ENCODE measurements around the gene COMT.

Gene COMT

DNA sequence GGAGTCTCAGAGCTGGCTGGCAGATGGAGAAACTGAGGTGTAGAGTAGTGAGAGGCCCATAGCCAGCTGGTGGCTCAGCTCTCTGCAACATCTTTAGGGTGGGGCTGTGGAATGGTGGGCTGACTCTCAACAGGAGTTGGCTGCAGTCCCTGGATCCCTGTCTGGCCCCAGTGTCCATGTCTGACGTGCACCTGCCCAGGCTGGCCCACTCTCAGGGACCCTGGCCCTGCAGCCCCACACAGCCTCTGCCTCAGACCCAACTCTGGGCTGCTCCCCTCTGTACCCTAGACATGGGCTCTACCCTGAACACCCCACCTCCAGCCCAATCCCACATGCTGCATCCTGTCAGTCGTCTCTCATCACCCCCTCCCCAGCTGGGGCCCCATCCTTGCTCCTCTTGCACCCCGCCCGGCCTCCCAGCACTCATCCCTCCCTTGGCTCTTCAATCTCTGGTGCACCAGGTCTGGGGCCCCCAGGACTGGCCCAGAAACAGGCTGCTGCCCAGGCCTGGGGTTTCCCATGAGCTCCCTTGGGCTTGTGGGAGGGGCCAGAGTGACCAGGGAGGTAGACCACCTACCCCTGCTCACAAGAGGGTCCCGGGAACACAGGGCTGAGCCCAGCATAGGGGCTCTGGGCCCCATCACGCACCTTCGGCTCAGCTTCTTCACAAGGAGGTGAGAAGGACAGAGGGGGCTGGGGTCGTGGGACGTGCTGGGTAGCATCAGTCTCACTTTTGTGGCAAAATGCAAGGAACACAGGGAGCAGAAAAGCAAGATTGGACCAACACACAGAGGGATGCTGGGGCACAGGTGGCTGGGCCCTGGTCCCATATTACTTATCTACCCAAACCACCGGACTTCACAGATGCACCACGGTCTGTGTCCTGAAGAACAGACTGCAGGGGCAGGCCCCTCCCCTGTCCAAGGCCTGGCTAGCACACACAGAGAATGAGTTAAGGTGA is 43.6 kb downstream of the COMT start:
- DNase-seq, result no peak

DNA sequence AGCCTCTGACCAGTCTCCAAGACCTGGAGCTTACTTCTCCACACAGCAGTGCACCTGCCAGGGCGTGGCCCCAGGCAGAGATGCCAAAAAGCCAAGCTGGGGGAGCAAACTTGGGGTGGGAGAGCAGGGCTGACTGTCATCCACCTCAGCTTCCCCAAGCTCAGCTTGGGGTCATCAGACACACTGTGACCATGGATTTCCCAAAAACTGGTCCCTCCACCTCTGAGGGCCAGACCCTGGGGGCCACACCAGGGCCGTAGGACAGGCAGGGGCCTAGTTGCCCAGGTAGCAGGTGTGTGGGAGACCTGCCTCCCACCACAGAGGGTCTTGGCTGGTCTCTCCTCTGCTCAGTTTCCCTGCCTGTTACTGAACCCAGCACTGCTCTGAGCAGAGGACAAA is 44.4 kb downstream of the COMT start:
- DNase-seq, result no peak

DNA sequence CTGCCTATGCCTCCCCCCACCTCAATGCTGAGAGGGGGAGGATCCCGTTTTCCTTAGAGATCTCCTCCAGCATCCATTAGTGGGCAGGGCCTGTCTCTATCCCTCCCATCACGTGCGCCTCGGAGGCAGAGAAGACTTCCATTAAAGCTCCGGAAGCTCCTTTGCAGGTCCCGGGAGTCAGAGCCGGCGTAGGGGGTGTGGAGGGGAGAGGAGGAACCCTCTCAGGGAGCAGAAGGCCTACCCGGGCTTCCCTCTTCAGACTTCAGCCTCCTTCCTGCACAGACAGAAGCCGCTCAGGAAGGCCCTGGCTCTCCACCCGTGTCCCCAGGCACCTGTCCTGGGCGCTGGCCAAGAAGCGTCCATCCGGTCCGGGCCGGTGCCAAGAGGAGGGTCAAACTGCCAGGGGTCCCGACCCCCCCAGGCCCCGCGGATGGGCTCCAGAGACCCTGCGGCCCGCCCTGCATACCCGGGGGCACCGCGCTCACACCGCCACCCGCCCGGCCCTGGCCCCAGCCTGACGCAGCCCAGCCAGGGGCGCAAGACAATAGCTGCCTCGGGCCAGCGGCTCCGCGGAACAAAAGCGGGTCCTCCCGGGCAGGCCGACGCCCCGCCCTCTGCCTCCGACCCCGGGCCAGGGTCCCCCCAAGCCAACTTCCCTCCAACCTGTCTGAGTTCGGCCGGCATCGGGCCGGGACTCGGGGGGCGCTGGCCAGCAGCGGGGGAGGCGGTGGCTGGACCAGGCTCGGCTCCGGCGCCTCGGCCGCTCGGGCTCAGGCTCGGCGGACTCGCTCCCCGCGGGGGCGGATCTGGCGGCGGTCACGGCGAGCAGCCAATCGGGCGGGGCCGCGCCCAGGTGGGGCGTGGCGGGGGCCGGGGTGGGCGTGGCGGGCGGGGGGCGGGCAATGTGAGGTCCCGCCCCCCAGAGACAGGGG is 45.1 kb downstream of the COMT start:
- peak; percentile 21 to 25 for DNase-seq

DNA sequence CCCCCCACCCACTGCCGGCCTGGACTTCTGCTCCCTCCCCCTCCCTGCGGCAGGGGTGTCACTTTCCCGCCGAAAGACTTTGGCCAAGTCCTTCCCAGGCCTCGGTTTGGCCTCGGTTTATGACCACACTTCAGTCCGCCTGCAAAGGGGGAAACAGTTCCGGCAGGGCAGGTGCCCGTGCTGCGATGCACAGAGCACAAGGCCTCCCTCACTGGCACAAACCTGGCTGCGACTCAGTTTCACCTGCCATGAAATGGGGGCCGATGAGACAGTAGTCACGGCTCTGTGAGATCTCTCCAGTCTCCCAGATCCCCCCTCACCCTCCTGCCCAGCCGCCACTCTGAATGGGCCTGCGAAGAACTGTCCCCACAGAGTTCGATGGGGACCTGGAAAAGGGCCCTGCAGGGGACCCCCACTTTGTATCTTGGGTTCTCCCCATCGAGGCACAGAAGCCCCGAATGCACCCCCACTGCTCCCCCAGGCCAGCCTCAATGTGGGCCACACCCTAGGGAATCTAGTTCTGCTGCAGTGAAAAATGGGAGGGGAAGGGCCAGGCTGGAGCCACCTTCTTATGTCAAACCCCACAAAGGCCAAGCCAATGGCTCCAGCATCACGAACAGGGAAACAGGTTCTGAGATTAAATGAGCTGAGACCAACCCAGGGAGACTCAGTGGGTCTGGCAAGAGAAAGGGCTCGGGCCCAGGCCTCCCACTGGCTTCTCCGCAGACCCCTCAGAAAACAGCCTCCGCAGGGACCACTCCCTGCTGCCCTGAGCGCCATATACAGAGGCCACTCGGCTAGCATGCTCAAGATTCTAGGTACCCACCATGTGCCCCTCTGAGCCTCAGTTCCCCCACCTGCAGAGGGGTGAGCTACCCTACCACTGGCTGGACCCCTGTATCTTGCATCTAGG is 46.1 kb downstream of the COMT start:
- no peak for DNase-seq

DNA sequence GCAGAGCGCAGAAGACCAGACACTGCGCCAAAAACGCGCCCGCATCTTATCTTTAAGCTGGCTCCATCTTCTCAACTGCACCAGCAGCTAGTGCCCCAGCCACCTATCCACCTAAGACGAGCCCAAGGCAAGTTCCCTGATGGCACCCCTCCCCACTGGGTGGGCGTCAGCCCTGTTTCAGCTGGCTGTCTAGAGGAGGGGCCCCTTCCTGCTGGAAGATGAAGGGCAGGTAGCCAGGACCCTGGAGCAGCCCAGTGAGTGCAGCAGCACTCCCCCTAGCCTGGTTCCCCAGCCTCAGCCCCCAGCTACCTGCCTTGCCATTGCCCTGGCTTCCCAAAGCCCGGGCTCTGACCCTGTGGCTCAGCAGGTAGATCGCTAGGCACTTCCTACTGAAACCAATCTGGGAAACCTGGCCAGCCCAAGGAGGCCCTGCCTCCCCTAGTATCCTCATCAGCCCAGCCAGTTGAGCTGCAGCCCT is 46.8 kb downstream of the COMT start:
- no peak for DNase-seq

DNA sequence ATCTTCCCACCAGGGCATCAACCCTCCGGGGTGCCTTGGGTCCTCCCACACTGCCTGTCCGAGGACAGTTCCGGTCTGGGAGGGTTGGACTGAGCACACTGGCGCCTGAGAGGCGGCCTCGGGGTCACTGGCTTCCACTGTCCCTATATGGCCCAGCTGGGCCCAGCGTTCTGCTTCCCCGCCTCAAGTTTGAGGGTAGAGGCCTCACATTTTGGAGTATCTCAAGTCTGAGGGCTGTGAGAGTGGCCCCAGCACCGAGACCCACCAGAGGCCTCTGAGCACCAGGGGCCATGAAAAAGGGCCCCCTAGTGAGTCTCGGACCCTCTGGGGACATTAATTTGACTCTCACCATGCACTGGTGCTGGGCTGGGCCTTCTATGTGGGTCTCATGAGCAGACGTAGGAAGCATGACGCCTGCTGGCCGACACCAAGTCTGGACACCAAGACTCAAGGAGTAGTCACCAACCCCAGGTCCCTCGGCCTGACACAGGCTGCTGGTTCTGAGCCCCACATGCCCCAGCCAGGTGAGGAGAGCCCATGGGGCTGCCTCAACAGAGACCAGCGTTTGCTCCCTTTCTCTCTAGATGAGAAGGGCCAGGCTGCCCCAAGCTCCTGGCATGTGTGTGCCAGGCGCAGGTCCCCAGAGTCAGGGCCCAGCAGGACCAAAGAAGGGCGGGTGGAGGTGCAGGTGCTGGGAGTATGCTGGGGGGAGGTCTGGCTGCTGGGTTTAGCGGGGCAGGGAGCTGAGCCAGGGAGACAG is 47.6 kb downstream of the COMT start:
- DNase-seq, result no peak

DNA sequence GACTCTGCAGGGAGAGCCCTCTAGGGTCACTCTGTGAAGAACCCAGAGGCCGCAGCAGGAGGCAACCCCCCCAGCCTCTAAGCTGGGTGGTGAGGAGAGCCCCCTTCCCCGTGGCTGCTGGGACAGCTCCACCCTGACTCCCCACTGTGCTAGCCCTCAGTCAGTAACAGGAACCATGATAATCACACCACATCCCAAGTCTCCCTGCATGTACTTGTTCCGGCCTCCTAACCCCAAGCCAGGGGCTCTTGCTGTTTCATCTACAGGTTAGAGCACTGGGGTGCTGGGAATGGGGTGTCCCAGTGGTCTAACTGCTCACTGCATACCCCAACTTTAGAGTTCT is 48.1 kb downstream of the COMT start:
- DNase-seq, result no peak

DNA sequence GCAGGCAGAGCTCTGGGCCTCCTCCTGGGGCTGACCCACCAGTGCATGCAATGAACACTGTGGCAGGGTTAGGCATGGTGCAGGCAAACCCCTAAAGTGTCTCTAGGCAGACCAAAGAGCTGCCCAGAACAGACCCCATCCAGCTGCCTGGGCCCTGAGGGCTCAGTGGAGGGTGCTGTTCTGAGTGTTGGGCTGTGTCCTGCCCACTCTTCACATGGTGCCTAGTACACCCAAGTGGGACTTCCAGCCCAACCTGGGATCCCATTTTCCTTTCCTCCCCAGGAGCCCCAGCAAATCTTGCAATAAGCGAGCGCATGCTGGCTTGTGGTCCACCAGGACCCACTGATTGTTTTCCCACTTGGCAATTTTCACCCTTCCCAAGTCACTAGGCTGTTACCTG is 48.6 kb downstream of the COMT start:
- no peak for DNase-seq

DNA sequence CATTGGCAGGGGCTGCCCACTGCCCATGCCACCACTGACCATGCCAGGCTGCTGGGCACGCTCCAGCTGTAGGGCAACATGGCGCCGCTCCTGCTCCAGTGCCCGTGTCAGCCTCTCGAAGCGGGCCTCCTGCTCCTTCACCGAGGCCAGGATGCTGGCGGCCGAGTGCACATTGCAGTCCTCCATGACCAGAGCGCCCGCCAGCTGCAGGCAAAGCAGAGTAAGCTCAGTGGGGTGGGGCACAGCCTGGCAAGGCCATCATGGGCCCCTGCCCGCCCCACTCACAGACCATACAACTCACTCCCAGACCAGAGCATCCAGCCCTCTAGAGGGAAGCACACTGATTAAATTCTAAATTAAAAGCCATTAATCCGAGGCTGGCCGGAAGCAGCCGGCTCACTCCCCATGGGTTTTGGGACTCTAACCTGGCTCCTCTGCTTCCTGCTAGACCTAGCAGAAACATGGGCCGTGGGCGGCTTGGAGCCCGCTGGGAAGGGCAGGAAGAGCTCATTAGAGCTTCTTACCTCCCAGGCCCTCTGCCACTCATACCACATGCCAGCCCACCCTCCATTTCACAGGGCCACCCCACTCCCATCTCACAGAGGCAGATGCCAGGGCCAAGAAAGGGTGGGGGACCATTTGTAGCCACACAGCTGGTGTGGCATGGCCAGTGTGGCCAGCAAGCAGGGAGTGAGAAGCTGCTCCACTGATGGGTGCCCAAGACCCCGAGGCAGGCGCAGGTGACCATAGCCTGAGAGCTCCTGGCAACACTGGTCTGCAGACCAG is 49.2 kb downstream of the COMT start:
- DNase-seq, result no peak

DNA sequence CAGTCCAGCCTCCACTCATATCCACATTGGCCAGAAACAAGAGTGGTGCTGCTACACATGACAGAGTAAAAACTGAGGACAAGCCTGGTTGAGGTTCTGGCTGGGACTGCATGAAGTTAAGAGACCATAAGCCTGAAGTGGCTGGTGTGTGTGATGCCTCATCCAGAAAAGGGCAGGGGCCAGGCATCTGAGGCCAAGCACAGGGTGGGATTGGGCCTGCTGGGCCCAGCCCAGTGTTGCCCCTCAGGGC is 49.7 kb downstream of the COMT start:
- DNase-seq, result no peak

DNA sequence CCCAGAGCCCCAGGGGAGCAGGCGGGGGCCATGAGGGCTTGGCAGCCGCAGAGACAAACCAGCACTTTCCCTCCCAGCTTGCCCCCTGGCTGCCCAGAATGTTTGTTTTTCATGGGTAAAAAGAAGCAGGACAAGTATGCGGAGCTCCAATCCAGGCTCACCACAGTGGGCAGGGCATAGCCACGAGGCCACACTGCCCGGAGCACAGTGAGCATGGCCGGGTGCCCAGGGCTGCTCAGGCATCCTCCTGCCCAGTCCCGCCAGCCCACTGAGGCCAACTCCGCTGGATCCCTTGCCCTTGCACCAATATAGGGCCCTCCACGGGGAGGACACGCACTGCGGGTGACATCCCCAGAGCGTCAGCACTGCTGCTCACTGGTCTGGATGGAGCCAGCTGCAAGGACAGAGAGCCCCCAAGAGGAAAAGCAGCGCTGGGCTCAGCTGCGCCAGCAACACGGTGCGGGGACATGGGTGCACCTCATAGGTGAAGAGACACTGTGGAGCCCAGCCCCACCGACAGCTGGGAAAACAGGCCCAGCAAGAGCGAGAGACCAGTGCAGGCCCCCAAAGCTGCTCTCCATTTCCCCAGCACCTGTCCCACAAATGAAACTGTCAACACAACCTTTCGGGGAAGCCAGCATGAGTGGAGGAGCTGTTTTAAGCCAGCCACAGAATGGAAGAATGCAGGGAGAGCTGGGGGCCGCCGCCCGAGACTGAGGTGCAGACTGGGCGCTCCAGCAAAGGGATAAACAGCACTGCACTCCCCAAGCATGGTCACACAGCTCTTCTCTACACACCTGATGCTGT is 50.3 kb downstream of the COMT start:
- no peak for DNase-seq

DNA sequence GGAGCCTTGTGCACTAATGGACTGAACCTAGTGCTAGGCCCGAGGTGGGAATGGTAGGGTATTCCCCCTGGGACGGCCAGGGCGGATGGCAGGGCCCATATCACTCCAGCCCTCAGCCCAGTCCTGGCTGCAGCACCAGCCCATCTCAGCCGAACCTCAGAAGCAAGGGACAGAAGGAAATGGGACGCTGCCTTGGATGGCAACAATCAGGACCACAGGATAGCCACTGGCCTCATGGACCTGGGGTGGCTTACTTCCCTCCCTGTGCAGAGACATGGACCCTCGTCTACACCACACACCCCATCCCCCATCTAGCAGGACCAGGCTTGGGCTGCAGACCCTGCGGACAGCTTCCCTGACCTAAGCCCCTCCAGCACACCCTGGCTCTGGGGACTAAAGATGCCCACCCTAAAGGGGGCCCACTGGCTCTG is 50.9 kb downstream of the COMT start:
- no peak for DNase-seq

DNA sequence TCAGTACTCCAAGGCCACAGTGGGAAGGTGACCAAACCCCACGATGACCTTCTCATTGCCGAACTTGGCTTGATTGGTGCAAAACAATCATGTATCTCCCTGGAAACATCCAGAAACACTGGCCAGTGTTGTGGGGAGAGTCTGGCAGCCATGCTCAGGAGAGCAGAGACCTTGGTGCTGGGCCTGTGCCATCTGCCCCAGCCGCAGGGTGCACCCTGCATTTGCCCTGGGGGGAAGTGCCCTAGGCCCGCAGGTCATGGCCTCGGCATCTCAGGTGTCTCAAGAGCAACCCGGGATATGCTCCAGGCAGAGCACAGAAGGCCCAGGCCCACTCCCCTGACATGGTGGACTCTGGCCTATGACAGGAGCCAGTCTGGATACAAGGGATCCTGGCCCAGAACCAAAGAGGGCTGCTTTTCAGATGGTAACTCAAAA is 51.4 kb downstream of the COMT start:
- no peak for DNase-seq

DNA sequence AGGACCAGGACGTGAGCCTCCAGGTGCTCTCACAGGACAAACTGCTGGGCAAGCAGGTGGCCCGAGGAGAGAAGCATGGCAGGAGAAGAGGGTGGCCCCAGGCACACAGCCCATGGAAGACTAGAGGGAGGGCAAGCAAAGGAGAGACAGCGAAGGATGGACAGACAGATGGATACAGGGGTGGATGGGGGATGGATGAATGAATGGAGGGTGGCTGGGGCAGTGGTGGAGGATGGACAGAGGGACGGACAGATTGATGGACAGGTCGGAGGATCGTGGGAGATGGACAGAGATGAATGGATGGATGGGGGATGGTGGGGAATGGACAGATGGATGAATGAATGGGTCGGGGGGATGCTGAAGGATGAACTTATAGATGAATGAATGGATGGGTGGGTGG is 52.4 kb downstream of the COMT start:
- no peak for DNase-seq

DNA sequence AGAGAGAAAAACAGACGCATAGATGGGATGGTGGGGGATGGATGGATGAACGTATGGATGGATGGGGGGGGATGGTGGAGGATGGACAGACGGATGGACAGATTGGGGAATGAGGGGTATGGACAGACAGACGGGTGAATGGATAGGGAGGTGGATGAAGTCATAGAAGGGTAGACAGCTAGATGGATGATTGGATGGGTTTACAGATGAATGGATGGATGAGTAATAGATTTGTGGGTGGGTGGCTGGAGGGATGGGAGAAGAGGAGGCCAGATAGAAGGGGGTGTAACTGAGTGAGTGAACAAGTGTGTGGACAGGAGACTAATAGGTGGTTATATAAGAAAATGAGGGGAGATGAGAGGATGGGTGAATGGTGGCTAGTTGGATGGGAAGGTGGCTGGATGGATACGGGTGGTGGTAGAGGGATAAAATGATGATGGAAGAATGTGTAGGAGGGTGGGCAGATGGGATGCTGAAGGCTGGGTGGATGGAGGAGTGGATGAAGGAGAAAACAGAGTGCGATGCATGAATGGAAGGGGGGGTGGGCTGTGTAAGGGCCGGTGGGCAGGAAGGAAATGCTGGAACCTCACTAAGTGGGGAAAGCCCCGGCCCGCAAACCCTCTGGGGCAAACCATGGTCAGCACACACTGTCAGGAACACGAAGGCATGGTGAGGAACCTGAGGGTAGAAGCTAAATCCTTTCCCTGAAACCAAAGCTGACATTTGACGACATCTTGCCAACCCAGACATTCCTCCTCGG is 53.5 kb downstream of the COMT start:
- no peak for DNase-seq

DNA sequence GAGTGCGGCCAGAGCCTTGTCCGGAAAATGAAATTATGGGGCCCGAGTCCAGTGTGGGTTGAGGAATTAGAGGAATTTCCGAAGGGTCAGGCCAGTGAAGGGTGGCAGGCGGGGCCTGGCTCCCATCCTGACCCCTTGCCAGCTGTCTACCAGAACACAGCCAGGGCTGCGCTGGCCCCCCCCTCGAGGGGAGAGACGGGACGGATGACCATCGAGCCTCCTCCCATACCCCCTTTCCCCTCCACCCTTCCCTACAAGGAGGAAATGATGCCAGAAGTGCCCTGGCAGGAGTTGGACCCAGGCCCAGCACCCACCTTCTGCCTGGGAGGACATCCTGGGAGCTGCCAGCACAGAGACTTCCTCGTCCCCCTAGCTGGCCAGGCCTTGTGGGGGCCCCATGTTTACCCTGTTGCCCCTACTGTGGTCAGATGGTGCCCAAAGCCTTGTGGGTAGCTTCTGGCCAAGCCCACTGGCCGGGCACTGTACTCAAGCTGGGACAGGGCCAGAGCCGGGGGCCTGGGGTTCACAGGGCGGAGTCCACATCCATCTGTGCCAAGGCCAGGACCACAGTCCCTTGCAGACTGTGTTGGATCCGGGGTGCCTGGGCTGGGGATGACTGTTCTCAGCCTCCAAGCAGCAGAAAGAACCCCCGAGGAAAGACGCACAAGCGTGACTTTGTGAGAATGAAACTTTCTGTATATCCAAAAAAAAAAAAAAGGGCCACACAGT is 54.2 kb downstream of the COMT start:
- DNase-seq, result no peak

DNA sequence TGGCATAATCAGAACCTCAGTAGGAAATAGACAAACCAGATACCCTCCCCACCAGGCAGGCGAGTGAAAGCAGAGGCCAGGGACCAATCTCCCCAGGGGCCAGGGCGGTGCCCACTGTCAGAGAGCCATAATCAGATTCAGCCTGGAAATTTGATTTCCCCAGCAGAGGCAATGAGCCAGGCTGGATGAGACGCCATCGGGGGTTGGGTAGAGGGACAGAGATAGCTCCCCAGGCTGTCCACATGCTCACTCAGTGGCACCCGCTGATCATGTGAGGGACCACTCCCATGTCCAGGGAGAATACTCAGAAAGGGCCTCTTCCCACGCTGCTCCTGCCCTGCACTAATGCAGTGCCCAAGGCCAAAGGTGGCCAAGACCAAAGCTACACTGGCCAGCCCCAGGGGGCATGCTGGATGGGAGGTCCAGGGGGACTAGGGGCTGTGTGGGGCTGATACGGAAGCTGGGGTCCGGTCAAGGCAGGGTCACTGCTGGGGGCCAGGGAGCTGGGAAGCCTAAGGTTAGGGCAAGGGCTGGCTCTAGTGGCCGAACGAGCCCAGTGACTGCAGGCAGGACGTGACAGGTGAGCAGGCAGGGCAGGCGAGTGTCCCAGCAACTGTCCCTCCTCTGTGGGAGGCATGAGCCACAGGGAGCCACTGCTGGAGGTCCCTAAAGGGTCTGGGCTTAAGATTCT is 55.3 kb downstream of the COMT start:
- DNase-seq, result no peak

DNA sequence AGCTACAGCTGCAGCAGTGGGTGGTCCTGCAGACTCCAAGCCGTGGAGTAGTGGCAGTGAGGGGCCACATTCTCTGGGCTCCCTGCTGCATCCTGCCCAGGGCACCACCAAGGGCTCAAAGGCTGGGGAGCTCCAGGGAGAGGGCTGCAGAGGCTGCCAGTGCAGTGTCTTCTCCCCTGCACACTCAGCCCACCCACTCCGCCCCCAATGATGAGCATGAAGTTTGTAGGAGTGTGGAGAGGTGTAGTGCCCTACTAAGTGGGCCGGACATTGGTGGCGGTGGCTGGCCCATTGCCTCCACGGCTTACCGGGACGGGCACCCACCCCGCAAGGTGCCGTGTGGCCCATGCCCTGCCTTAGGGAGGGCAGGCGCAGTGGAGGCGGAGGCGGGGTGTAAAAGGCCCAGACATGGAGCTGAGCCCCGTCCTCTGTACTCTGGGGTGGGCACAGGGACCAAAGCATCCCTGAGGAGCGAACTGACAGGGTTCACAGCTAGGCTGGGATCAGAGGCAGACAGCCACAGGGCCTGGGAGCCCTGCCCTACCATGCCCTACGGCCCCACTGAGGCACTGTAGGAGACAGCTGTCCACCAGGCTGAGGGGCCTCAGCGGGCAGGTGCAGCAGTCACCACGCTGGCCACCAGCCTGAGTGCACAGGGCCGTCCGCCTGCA is 56.1 kb downstream of the COMT start:
- DNase-seq, result no peak
